HUES48 (cell line): Measurements from ENCODE around the gene ADGRG2.

Experiments
- H3K27ac ChIP-seq: one replicate; pipeline ENCODE4 v1.7.0; 2013; ENCODE audit warnings: low read depth, low read length, inconsistent platforms
- H3K27me3 ChIP-seq: 2 replicates; pipeline ENCODE4 v1.6.1; 2013; ENCODE audit warnings: mild to moderate bottlenecking, low read length; ENCODE audit not compliant: control insufficient read depth, insufficient read depth
- H3K36me3 ChIP-seq: 2 replicates; pipeline ENCODE4 v1.6.1; 2013; ENCODE audit warnings: low read length; ENCODE audit not compliant: control insufficient read depth, insufficient read depth
- H3K4me1 ChIP-seq: 2 replicates; pipeline ENCODE4 v1.6.1; 2013; ENCODE audit warnings: mild to moderate bottlenecking, low read length; ENCODE audit not compliant: control insufficient read depth, insufficient read depth
- H3K4me3 ChIP-seq: 2 replicates; pipeline ENCODE4 v1.5.1; 2013; ENCODE audit warnings: mild to moderate bottlenecking, low read depth, low read length
- H3K9ac ChIP-seq: 2 replicates; pipeline ENCODE4 v1.6.1; 2013; ENCODE audit warnings: mild to moderate bottlenecking, low read depth, low read length, moderate library complexity
- H3K9me3 ChIP-seq: 2 replicates; pipeline ENCODE4 v1.6.1; 2013; ENCODE audit warnings: low read length; ENCODE audit not compliant: control insufficient read depth, insufficient read depth

Gene ADGRG2

DNA sequence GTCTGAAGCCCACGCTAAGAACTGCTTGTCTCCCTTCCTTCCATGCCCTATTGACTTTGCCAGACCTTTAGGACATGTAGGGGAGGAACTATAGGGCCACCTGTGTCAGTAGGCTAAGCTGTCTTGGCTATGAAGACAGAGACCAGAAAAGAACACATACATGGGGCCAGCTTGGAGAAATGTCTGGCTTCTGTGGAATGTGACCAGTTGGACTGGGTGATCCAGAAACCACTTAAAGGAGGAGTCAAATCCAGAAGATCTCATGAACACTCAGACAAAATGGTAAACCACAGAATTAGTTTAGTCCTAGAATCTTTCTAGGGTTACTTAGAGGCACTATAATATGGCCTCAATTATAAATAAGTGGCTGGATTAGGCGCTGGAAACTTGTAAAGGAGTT, 180.4 kb downstream of the ADGRG2 start:
- Histone ChIP-seq H3K27ac (no peak overlapping the region), H3K9me3 (peaks cover 28% of the 10 kb centered on the region), H3K9ac (no peak overlapping the region), H3K27me3 (no peaks in the 10 kb centered on the region), H3K4me1 (0 out of 2 replicates have a peak, but pooled peaks cover 3% of the 10 kb centered on the region), H3K4me3 (no peak overlapping the region), H3K36me3 (peaks cover 47% of the 10 kb centered on the region; the same call in 1 of the 2 replicates)
